Activated naive CD8-positive, alpha-beta T cell treated with anti-CD3 and anti-CD28 coated beads, Interleukin-2, amount 50 U/mL, for 16 hours (primary cell): ENCODE data around the gene ING1.
A peak's percentile ranks its signal among the peaks of the same experiment; 100 is the strongest.
"Not testable (repeated sequence)": the region's sequence is repeated elsewhere in the genome, so short reads cannot be mapped to it uniquely, and the experiment has no call there.

ENCODE experiments used
- DNase-seq: peaks from one replicate; pipeline ENCODE4 v3.0.0-alpha.2; 2020; ENCODE audit warnings: low read depth, low spot score

Gene ING1

DNA sequence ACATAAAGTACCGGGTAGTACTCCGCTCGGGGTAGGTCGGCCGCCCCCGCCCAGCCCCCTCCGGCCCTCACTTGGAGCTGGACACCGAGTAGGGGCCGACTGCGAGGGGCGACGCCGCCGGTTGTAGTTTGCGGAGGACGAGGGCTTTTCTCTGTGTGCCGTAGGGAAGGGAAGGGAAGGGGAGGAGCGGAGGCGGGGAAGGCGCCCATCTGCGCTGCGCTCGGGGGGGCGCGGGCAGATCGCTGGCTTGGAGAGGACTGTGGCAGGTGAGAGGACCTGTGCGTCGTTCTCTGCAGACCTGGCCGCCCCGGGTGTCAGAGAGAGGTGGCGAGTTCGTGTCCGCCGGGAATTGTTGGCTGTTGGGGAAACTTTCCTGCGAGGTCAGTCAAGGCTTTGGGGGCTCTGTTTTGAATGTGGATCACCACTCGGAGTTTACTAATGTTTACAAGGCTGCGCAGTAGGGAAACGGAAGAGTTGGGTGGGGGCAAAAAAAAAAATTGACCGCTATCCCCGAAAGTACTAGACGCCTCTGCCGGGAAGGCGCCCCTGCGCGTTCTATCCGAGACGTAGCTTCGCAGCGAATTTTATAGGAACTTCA lies 1.4 kb downstream of the ING1 start:
- no peak for DNase-seq

DNA sequence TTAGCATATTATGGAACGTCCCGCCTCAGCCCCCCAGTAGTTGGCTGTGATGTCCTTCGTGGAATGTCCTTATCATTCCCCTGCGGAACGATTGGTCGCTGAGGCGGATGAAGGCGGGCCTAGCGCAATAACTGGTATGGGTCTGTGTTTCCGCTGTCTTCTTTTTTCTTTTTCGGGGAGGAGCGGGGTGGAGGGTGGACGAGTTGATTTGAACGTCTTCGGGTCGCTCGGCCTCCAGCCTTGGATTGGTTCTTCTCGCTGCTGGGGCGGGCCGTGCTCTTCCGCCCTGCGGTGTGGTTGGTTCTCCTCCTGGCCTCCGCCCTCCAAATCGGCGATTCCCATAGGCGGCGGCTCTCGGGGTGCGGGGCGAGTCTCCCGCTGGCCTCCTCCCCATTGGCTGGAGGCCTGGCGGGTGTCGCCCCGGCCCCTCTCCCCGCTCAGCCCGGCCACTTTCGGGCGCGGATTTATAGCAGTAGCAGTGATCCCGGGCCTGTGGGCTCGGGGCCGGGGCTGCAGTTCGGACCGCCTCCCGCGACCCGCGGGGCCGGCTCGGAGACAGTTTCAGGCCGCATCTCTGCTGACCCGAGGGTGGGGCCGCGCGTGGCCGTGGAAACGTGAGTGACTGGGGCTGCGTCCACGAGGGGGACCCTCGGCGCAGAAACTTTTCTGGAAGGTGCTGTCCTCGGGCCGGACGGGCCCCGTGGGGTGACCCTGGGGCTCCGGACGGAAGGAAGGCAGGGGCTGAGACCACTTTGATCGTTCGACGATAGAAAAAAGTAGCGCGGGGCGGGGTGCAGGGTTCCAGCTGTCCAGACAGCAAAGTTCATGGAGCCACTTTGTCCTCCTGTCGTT lies 2.1 kb downstream of the ING1 start:
- peak; percentile 88 for DNase-seq

DNA sequence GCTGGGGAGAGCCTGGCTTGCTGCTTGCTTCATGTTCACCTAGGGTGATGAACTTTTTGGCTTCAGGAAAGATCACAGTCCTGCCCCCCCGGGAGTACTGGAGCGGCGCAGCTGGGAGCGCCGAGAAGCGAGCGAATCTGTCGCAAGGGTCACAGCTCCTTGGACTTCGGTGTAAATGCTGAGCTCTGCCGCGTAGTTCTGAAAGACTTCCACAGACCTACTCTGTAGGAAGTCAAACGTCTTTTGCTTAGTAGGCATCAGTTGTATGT lies 2.7 kb downstream of the ING1 start:
- no peak for DNase-seq

DNA sequence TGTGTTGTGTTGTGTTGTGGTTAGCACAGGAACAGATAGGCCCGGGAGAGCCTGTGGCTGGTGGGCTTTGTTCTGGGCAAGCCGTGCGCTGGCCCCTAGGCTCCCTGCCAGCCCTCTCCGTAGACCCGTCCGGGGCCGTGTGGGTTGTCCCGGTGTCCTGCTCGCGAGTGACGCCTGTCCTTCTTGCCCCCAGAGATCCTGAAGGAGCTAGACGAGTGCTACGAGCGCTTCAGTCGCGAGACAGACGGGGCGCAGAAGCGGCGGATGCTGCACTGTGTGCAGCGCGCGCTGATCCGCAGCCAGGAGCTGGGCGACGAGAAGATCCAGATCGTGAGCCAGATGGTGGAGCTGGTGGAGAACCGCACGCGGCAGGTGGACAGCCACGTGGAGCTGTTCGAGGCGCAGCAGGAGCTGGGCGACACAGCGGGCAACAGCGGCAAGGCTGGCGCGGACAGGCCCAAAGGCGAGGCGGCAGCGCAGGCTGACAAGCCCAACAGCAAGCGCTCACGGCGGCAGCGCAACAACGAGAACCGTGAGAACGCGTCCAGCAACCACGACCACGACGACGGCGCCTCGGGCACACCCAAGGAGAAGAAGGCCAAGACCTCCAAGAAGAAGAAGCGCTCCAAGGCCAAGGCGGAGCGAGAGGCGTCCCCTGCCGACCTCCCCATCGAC lies 5.7 kb downstream of the ING1 start:
- no peak for DNase-seq

DNA sequence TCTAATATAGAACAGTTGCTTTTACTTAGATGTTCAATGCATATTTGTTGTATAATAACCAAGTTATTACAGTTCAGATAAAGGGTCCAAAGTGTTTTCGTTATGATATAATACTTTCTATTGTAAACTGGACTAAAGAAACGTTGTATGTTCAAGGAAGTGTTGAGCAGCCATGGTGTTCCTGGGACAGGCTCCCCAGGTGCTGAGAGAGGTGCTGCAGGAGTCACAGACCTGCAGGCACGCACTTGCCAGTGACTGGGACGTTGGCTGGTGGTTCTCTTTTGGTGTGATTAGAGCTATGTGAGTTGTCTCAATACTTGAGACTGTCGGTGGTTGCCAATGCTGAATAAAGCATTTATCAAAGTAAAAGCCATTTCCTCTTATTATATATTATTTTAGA lies 9.5 kb downstream of the ING1 start:
- DNase-seq: no peak

DNA sequence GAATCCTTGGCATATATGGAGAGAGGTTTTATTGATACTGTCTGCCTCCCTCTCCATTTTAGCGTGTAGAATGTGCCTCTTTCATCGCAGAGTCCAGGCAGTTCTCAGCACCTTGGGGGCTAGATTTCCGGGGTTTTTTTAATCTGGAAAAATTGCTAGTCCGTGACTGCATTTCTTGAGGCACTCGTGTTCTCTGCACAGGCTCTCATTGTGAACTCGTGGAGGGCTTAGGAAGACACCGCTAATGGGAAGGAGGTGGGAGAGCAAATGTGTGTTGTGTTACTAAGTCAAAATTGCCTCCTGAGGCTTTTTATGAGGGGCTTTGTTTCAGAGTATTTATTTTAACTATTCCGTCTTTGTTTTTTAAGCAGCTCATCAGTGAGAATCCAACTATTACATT lies 10.1 kb downstream of the ING1 start:
- DNase-seq: no peak

DNA sequence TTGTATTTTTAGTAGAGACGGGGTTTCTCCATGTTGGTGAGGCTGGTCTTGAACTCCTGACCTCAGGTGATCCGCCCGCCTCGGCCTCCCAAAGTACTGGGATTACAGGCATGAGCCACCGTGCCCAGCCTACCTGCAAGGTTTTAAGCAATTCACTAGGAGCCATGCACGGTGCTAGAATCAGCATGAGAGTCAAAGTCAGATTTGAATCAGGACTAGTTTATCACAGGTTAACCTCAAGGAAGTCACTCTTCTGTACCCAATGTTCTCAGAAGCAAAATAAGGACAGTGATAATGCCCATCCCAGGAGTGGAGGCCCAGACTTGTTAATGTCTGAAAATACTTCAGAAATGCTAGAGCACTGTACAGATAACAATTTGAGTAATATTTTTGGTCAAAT lies 12.7 kb downstream of the ING1 start:
- DNase-seq: not testable (repeated sequence)

DNA sequence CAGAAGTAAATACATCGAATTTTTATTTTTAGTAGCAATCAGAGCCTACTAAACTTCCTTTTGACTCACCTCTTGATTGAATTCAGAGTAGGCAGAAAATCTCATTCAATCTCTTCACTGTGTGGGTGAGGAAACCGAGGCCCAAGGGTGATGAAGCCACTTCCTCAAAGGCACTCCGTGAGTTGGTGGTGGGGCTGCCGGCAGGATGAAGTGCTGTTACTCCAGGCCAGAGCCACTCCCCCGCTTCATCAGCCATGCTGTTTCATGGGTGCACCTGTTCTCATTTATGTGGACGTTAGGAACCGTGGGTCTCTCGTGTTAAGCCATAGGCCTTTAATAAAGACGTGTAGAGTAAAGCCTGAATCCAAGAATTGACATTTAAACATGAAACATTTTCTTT lies 13.2 kb downstream of the ING1 start:
- DNase-seq: no peak

DNA sequence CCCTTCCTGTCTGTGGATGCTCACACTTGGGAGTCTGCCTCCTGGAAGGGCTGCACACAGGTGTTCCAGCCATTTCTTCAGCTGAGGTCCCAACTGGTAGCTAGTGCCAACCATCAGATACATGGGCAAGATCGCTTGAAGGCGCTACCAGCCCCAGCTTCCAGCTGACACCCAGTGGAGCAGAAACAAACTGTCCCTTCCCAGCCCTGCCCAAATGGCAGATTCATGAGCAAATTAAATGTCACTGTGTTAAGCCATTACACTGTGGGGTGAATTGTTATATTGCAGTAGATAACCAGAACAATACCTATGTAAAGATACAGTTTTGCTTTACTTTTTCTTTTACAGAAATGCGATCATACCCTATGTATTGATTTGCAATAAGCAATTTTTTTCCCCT lies 17.6 kb downstream of the ING1 start:
- DNase-seq: no peak

DNA sequence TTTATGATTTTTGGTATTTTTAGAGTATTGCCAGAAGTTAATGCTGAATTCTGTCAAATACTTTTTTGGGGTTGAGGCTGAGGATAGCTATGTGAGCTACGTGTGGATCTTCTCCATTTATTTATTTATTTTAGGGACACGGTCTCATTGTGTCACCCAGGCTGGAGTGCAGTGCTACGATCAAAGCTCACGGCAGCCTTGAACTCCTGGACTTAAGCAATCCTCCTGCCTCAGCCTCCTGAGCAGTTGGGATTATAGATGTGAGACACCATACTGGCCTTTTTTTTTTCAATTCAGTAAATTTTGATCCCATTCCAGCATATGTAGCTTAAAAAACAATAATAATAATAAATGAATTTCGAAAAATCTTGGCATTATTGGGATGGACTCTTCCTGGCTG lies 21.1 kb downstream of the ING1 start:
- DNase-seq: no peak

DNA sequence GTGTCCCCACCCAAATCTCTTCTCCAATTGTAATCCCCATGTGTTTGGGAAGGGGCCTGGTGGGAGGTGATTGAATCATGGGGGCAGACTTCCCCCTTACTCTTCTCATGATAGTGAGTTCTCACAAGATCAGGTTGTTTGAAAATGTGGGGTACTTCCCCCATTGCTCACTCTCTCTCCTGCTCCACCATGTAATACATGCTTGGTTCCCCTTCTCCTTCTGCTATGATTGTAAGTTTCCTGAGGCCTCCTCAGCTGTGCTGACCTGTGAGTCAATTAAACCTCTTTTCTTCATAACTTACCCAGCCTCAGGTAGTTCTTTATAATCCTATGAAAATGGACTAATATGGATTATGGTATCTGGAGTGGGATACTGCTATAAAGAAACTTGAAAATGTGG lies 24.1 kb downstream of the ING1 start:
- DNase-seq: no peak

DNA sequence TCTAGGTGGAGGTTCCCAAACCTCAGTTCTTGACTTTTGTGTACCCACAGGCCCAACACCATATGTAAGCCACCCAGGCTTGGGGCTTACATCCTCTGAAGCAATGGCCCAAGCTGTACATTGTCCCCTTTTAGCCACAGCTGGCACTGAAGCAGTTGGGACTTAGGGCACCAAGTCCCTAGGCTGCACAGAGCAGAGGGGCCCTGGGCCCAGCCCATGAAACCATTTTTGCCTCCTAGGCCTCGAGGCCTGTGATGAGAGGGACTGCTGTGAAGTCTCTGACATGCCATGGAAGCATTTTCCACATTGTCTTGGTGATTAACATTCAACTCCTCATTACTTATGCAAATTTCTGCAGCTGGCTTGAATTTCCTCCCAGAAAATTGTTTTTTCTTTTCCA lies 30.2 kb downstream of the ING1 start:
- DNase-seq: no peak

DNA sequence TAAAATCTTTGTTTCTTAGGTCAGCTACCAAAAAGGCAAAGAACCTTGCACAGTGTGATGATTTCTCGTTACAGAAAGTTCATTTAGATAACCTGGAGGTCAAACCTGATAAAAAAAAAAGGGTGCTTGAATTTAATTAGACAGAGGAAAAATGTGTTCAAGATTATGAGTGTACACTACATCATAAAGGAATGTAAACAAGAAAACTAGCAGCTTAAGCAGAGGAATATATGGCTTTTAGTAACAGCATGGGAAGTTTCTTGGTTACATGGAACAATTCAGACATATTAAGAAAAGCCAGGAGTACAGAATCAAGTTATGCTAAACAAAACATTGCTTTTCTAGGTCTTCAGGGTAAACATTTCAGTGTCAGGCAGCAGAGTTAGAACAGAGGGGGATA lies 32.9 kb downstream of the ING1 start:
- DNase-seq: no peak

DNA sequence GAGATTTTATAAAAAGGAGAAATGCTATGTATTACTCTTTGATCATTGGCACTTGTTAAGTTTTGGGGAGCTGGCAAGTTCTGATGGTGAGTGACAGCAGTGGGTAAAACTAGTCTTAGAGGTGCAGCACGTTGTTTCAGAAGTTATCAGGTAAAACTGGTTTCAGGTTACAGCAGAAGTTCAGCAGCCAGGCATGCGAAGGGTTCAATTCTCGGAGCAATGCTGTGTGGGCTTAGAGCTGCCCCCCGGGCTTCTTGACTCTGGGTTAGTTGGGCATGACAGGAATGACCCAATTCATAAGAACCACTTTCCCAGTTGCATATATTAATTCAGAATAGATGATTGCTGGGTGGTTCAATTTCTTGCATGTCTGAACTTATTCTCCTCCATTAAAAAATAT lies 34.8 kb downstream of the ING1 start:
- DNase-seq: no peak

DNA sequence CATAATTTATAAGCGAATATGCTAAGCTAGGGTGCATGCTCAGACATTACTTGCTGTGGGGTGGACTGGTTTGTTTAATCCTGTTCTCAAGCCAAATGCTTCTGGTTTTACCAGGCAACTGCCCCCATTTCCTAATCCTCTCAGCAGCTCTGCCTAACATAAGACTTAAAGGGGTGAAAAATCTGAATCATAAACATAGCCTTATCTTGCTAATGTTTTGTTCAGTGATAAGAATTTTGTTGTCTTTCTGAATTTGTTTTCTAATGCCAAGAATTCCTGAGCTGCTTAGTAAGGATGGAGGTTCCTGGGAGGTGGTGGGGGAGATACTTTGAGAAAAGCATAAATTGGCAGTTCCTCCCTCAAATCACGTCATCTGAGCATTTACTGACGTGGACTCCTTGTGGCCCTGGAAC lies 42.7 kb downstream of the ING1 start:
- no peak for DNase-seq

DNA sequence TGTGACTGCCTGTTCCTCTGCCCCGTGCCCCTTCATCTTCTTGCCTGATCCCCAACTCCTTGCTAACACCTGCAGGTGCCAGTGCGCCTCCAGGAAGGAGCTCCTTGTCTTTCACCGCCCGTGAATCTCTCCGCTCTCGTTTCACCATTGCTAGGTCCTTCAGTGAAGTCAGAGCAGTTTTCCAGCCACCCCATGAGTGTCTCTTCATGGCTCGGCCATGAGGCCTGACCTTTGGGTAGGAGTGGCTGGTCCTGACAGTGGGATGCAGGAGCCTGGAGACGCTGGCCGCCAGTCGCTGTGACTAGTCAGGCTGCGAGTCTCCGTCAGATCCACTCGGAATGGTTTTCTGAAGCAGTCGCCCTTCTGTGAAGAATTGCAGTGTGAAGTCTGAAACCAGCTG lies 43.8 kb downstream of the ING1 start:
- no peak for DNase-seq

DNA sequence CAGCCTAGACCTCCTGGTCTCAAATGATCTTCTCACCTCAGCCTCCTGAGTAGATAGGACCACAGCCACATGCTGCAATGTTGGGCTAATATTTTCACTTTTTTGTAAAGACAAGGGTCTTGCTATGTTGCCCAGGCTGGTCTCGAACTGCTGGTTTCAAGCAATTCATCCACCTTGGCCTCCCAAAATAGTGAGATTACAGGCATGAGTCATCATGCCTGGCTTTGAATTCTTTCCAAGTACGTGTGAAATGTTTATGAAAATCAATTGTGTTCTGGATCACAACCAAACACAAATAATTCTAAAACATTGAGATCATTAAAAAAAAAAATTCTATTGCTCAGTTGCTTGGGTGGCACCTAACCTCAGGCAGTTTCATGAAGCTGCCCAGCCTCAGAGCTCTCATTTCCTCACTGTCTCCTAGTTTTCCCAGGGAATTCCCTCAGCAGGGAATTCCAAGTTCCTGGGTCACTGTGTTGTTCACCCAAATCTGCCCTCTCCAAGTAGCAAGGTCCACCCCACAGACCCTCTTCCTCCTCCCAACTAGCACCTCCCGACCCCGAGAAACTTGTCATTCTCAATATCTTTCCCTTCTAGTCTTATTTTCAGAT lies 44.8 kb downstream of the ING1 start:
- no peak for DNase-seq

DNA sequence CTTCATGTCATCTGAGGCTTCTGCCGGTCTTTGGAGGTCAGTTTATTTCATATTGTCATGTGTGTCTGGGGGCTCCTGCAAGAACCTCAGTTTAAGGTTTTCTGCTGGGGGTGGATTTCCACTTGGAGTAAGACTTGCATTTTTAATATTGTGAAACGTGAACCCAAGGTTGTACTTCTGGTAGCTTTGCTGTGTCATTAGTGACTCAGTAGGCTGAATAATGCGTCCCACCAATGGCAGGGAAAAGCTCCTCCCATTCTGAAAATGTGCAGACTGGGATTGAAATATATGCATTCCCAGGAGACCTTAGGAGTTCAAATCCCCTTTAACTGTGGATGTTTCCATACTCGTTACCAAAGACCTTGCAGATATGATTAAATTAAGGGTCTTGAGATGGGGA lies 46.2 kb downstream of the ING1 start:
- no peak for DNase-seq

DNA sequence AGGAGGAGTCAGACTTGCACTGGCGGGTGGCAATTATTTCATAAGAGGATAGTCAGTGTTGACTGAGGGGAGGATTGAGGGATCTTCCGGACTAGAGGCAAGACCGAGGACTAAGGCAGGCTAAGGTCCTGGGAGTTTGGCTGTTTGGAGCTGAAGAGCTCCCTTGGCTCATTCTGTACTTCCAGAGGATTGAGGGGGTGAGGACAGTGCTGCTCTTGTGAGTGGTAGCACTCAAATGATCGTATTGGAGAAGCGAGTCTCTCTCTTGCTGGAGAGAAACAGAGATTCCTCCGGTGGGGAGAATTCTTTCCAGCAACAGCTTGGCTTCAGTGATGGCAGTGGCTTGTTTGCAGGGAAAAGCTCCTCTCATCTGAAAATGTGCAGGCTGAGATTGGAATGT lies 47.1 kb downstream of the ING1 start:
- no peak for DNase-seq

DNA sequence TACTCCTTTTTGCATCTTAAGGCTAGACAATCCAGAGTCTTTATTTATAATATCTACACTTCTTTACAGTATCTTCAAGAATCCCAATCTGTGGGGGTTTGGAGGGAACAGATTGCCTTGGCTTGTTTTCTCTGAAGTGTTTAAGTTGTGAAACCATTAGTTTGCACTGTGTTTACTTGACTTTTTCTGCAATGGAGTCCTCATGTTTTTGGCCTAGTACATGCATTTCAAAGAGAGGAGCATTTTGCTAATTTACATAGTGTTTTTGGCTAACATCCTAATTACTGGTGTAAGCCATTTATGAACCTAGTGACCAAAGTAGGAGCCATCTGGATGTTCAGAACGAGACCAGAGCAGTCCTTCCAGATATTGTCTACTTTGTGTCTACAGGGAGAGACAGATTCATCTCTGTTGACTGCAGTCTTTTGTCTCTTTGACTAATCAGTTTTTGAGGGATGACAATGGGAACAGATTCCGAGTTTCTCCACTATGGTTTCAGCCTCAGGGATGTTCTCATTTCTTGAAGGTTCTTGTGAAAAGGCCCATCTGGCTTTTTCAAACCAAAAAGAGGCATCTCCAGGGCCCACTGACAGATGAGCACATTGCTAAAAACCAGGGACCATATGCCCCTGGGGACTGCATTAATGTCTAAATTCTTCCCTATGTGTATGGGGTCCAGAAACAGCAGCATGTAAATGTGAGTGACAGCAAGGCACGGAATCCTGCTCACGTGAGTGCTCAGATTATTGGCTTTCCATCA lies 53.4 kb downstream of the ING1 start:
- DNase-seq: no peak

DNA sequence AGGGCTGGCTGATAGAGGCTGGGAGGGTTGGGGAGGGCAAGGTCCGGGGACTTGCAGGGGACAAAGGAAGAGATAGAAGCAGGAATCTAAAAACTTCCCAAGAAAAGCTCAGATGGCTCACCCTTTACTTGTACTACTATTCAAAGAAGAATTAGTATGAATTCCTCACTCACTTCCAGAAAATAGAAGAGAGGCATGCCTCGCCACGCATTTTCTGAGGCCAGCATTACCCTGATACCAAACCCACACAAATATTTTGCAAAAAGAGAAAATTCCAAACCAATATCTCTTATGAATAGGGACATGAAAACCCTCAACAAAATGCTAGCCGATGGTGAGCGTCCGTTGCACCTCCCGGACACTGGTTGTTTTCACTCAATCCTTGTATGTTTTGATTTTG lies 54.0 kb downstream of the ING1 start:
- no peak for DNase-seq

DNA sequence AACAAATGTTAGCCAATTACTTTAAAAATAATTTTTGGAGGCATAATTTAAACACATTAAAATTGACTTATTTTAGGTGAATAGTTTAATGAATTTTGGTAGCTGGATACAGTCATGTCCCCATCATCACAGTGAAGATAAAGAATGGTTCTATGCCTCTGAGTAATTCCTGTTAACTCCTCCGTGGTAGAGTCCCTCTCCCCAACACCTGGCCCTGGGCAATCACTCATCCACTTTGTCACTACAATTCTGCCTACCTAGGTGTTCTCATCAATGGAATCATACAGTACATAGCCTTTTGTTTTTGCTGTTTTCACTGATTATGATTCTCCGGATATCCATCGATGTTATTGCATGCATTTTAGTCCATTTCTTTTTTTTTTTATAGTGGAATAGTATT lies 55.6 kb downstream of the ING1 start:
- no peak for DNase-seq
